ENCODE measurements around the gene AKR7A2. TPM values are rescaled to one million over a fixed set of nuclear protein-coding genes. Genes with fewer than 3 reads are reported as not detected.

AKR7A2 gene
- total and polyA plus RNA-seq, 10 of the 15 experiments (the other 5 are each of a cell fraction or from before 2014, with no cell fraction given): 1.3 to 114 (median 48.0) TPM

DNA sequence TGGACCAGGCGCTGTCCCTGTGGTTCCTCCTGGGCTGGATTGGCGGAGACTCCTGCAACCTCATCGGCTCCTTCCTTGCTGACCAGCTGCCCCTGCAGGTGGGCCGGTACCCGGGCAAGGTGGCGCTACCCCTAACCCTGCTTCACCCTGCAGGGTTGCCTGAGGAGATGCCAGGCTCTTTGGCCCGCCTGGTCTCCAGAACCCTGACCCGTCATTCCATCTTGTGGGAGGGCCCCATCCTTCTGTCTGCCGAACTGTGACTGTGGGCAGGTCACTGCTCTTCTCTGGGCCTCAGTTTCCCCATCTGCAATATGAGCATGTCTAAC is 12.7 kb upstream of the AKR7A2 start (continued):
- TF ChIP-seq, protein P1, sequence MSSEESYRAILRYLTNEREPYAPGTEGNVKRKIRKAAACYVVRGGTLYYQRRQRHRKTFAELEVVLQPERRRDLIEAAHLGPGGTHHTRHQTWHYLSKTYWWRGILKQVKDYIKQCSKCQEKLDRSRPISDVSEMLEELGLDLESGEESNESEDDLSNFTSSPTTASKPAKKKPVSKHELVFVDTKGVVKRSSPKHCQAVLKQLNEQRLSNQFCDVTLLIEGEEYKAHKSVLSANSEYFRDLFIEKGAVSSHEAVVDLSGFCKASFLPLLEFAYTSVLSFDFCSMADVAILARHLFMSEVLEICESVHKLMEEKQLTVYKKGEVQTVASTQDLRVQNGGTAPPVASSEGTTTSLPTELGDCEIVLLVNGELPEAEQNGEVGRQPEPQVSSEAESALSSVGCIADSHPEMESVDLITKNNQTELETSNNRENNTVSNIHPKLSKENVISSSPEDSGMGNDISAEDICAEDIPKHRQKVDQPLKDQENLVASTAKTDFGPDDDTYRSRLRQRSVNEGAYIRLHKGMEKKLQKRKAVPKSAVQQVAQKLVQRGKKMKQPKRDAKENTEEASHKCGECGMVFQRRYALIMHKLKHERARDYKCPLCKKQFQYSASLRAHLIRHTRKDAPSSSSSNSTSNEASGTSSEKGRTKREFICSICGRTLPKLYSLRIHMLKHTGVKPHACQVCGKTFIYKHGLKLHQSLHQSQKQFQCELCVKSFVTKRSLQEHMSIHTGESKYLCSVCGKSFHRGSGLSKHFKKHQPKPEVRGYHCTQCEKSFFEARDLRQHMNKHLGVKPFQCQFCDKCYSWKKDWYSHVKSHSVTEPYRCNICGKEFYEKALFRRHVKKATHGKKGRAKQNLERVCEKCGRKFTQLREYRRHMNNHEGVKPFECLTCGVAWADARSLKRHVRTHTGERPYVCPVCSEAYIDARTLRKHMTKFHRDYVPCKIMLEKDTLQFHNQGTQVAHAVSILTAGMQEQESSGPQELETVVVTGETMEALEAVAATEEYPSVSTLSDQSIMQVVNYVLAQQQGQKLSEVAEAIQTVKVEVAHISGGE (CRISPR knock-in tag; IDR thresholded peaks at IDR 0.05): no peak
- TF ChIP-seq, protein P2, sequence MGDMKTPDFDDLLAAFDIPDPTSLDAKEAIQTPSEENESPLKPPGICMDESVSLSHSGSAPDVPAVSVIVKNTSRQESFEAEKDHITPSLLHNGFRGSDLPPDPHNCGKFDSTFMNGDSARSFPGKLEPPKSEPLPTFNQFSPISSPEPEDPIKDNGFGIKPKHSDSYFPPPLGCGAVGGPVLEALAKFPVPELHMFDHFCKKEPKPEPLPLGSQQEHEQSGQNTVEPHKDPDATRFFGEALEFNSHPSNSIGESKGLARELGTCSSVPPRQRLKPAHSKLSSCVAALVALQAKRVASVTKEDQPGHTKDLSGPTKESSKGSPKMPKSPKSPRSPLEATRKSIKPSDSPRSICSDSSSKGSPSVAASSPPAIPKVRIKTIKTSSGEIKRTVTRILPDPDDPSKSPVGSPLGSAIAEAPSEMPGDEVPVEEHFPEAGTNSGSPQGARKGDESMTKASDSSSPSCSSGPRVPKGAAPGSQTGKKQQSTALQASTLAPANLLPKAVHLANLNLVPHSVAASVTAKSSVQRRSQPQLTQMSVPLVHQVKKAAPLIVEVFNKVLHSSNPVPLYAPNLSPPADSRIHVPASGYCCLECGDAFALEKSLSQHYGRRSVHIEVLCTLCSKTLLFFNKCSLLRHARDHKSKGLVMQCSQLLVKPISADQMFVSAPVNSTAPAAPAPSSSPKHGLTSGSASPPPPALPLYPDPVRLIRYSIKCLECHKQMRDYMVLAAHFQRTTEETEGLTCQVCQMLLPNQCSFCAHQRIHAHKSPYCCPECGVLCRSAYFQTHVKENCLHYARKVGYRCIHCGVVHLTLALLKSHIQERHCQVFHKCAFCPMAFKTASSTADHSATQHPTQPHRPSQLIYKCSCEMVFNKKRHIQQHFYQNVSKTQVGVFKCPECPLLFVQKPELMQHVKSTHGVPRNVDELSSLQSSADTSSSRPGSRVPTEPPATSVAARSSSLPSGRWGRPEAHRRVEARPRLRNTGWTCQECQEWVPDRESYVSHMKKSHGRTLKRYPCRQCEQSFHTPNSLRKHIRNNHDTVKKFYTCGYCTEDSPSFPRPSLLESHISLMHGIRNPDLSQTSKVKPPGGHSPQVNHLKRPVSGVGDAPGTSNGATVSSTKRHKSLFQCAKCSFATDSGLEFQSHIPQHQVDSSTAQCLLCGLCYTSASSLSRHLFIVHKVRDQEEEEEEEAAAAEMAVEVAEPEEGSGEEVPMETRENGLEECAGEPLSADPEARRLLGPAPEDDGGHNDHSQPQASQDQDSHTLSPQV (IDR thresholded peaks at IDR 0.05): no peak
- TF ChIP-seq MEF2B (IDR thresholded peaks at IDR 0.05; ENCODE audit: partially characterized antibody, poor library complexity, severe bottlenecking): no peak
- no peak for TF ChIP-seq FOXM1 (IDR thresholded peaks at IDR 0.05; ENCODE audit: low read depth, low read length)
- TF ChIP-seq ATF7 (IDR thresholded peaks at IDR 0.05; ENCODE audit: low read depth): no peak
- TF ChIP-seq, protein P3, sequence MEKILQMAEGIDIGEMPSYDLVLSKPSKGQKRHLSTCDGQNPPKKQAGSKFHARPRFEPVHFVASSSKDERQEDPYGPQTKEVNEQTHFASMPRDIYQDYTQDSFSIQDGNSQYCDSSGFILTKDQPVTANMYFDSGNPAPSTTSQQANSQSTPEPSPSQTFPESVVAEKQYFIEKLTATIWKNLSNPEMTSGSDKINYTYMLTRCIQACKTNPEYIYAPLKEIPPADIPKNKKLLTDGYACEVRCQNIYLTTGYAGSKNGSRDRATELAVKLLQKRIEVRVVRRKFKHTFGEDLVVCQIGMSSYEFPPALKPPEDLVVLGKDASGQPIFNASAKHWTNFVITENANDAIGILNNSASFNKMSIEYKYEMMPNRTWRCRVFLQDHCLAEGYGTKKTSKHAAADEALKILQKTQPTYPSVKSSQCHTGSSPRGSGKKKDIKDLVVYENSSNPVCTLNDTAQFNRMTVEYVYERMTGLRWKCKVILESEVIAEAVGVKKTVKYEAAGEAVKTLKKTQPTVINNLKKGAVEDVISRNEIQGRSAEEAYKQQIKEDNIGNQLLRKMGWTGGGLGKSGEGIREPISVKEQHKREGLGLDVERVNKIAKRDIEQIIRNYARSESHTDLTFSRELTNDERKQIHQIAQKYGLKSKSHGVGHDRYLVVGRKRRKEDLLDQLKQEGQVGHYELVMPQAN (conservative IDR thresholded peaks at IDR 0.05): no peak
- TF ChIP-seq ETV6 (conservative IDR thresholded peaks at IDR 0.05 in 1 of 2, IDR thresholded peaks at IDR 0.05 in 1 of 2; ENCODE audit: borderline replicate concordance in 1 of 2, low read depth in 1 of 2): no peak
